Endothelial cell of umbilical vein (primary cell): Measurements from ENCODE around the gene PHTF1. TPM values are rescaled to one million over a fixed set of nuclear protein-coding genes. Genes with fewer than 3 reads are reported as not detected.

Experiments used
- BruUV-seq: library from RNA; stranded (reverse); fragments of 400-500 nt; replicated peaks from 2 replicates; lab custom pipeline; 2021; lab: Mats Ljungman, UMichigan
- CTCF ChIA-PET: fragments of 300-600, 350-600 bp; sonication (Branson Sonifier 250); formaldehyde crosslinking; loops from one replicate; lab custom pipeline; 2021; ENCODE audit warnings: antibody characterized with exemption, inconsistent platforms; lab: Charles Lee
- POLR2A ChIA-PET: fragments of 300-600, 350-600 bp; sonication (Branson Sonifier 250); formaldehyde crosslinking; loops from one replicate; lab custom pipeline; 2021; ENCODE audit warnings: antibody characterized with exemption, inconsistent platforms; lab: Charles Lee
- DNase-seq: peaks from one replicate; pipeline ENCODE4 v3.0.0-alpha.2; 2011; ENCODE audit warnings: low read depth, low spot score
- FAIRE-seq: peaks from 2 replicates; lab custom pipeline; 2011; peaks lifted over from hg19 to GRCh38; lab: Jason Lieb, UNC
- H2AFZ ChIP-seq: 2 replicates; pipeline ENCODE4 v1.6.0; 2012; ENCODE audit warnings: low read depth, low read length, control low read depth, inconsistent platforms
- H3K27ac ChIP-seq: 2 replicates; pipeline ENCODE4 v1.5.1; 2011; ENCODE audit warnings: low read depth, mild to moderate bottlenecking, control low read depth, low read length, moderate library complexity; ENCODE audit not compliant: insufficient read depth
- H3K27me3 ChIP-seq, 2 experiments: 2 replicates each; pipeline versions ENCODE4 v1.6.0 to v1.6.1; 2011; ENCODE audit warnings: low read length in 2 of 2, mixed read lengths in 1 of 2; ENCODE audit not compliant: control insufficient read depth in 2 of 2, insufficient read depth in 2 of 2
- H3K36me3 ChIP-seq, 2 experiments: 2 replicates in 1 of 2; 3 replicates in 1 of 2; pipeline ENCODE4 v1.5.1; 2011; ENCODE audit warnings: low read length in 2 of 2, mild to moderate bottlenecking in 1 of 2, moderate library complexity in 1 of 2; ENCODE audit not compliant: control insufficient read depth in 2 of 2, insufficient read depth in 2 of 2; ENCODE audit errors: extremely low read depth in 1 of 2
- H3K4me1 ChIP-seq: 3 replicates; pipeline ENCODE4 v1.5.1; 2011; ENCODE audit warnings: mild to moderate bottlenecking, low read length; ENCODE audit not compliant: control insufficient read depth, insufficient read depth; ENCODE audit errors: extremely low read depth
- H3K4me2 ChIP-seq: 2 replicates; pipeline ENCODE4 v1.6.1; 2011; ENCODE audit warnings: low read length, control low read depth, mixed read lengths; ENCODE audit not compliant: insufficient read depth
- H3K4me3 ChIP-seq, 3 experiments: fragments of 200-600 bp in 1 of 3; sonication (generic), shearing (Covaris generic) in 1 of 3; replicated peaks in 1 of 3; 2 replicates each; pipeline ENCODE4 v1.5.1; 2011 to 2016; ENCODE audit warnings: control low read depth in 3 of 3, low read length in 3 of 3, mild to moderate bottlenecking in 2 of 3, inconsistent platforms in 1 of 3, low read depth in 1 of 3, moderate library complexity in 1 of 3; ENCODE audit not compliant: insufficient read depth in 1 of 3
- H3K79me2 ChIP-seq: 2 replicates; pipeline ENCODE4 v1.6.0; 2012; ENCODE audit warnings: low read length, inconsistent platforms; ENCODE audit not compliant: control insufficient read depth, insufficient read depth
- H3K9ac ChIP-seq: replicated peaks from 2 replicates; pipeline ENCODE3; 2011; ENCODE audit warnings: low read length, control low read depth; ENCODE audit not compliant: insufficient read depth; ENCODE audit errors: extremely low read depth
- H3K9me1 ChIP-seq: replicated peaks from 3 replicates; pipeline ENCODE4 v1.6.0; 2011; ENCODE audit warnings: mild to moderate bottlenecking, low read length; ENCODE audit not compliant: control insufficient read depth, insufficient read depth; ENCODE audit errors: extremely low read depth
- H3K9me3 ChIP-seq: replicated peaks from 2 replicates; pipeline ENCODE4 v1.5.1; 2012; ENCODE audit warnings: low read length, inconsistent platforms; ENCODE audit not compliant: control insufficient read depth, insufficient read depth
- H4K20me1 ChIP-seq: replicated peaks from 2 replicates; pipeline ENCODE3; 2011; ENCODE audit warnings: mild to moderate bottlenecking, low read length; ENCODE audit not compliant: control insufficient read depth, insufficient read depth; ENCODE audit errors: extremely low read depth
- EZH2 ChIP-seq: IDR thresholded peaks from 2 replicates; pipeline ENCODE4 v1.6.1; 2012; ENCODE audit warnings: borderline replicate concordance, low read depth, mild to moderate bottlenecking, moderate library complexity, low read length, inconsistent platforms; ENCODE audit not compliant: severe bottlenecking
- FOS ChIP-seq: IDR thresholded peaks from 2 replicates; pipeline ENCODE4 v1.6.1; 2011; ENCODE audit warnings: mild to moderate bottlenecking, low read length, moderate library complexity, borderline replicate concordance; ENCODE audit not compliant: insufficient read depth
- GATA2 ChIP-seq: IDR thresholded peaks from 2 replicates; pipeline ENCODE4 v1.7.0; 2011; ENCODE audit warnings: low read depth, mild to moderate bottlenecking, moderate library complexity, mixed read lengths, low read length; ENCODE audit not compliant: insufficient read length, insufficient read depth
- JUN ChIP-seq: IDR thresholded peaks from 2 replicates; pipeline ENCODE4 v1.6.1; 2011; ENCODE audit warnings: borderline replicate concordance, low read depth; ENCODE audit not compliant: insufficient read length, insufficient read depth
- MAX ChIP-seq: IDR thresholded peaks from 2 replicates; pipeline ENCODE4 v1.6.1; 2011; ENCODE audit not compliant: insufficient read depth, insufficient read length
- MYC ChIP-seq: IDR thresholded peaks from one replicate; pipeline ENCODE4 v1.6.1; 2011; ENCODE audit warnings: mild to moderate bottlenecking, low read depth, low read length
- POLR2A ChIP-seq: IDR thresholded peaks from 2 replicates; pipeline ENCODE4 v1.6.1; 2012; ENCODE audit warnings: low read depth, mild to moderate bottlenecking, control low read depth, low read length
- POLR2AphosphoS5 ChIP-seq: IDR thresholded peaks from 2 replicates; pipeline ENCODE4 v1.6.1; 2012; ENCODE audit warnings: low read depth, mild to moderate bottlenecking, control low read depth, low read length, moderate library complexity; ENCODE audit not compliant: insufficient read depth
- dilution Hi-C: fragments of 300-500 bp; cut with MboI; formaldehyde crosslinking; loops from one replicate; pipeline ENCODE4 v1.15.0; 2019; ENCODE audit warnings: low sequenced_read_pairs; ENCODE audit not compliant: extremely low pct_ligation_motif_present
- intact Hi-C: fragments of 100-400 bp; cut with micrococcal nuclease; formaldehyde crosslinking; loops from one replicate; pipeline ENCODE4 v1.10.0; 2022
- polyA plus RNA-seq, 4 experiments: library from polyadenylated mRNA; depleted of rRNA in 3 of 4; stranded (reverse) in 3 of 4; unstranded in 1 of 4; fragments of >200 nt; gene quantifications; 2 replicates each; pipeline versions ENCODE4 v1.2.1 to v1.2.3, GENCODE V29; 2011 to 2012; ENCODE audit warnings: missing spikeins in 1 of 4
- total RNA-seq: library from RNA; stranded (reverse); gene quantifications from 2 replicates; pipeline ENCODE4 v1.2.3, GENCODE V29; 2021
- TF ChIP-seq, protein P1 (sequence below), 2 donors: IDR thresholded peaks; 1 replicate in 1 of 2; 2 replicates in 1 of 2; pipeline ENCODE4 v1.5.1; 2011; ENCODE audit warnings: low read length in 2 of 2, mild to moderate bottlenecking in 2 of 2, moderate library complexity in 2 of 2, control low read depth in 1 of 2, inconsistent platforms in 1 of 2, low read depth in 1 of 2; ENCODE audit not compliant: insufficient read depth in 1 of 2; ENCODE audit errors: extremely low read depth in 1 of 2

Gene PHTF1
- total and polyA plus RNA-seq, 2 donors (not counting 3 experiments of a cell fraction or from before 2014, with no cell fraction given): 26.3 to 62.6 TPM

DNA sequence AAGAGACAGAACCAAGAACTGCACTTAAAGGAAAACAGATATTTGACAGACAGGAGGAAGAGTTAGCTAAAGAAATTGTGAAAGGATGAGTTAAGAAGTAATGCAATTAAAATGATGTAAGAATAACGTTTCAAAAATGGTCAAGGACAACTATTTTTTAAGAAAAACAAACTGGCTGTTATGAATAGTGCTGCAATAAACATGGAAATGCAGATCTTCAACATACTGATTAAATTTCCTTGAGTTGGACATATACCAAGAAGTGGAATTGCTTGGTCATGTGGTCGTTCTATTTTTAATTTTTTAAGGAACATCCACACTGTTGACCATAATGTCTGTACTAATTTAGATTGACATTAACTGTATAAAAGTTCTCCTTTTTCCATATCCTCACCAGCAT is 23.1 kb upstream of the PHTF1 start:
- Histone ChIP-seq H3K79me2 (peaks cover 69% of the 10 kb centered on the region), H3K4me2 (no peak overlapping the region), H3K36me3 (no peaks in the 10 kb centered on the region), H3K27me3 (no peaks in the 10 kb centered on the region), H3K9ac (no peak overlapping the region), H3K9me1 (no peaks in the 10 kb centered on the region), H3K9me3 (no peaks in the 10 kb centered on the region), H3K27ac (no peak overlapping the region), H3K4me3 (no peak overlapping the region), H3K4me1 (peaks cover 7% of the 10 kb centered on the region), H2AFZ (no peak overlapping the region), H4K20me1 (peaks cover 2% of the 10 kb centered on the region)
- FAIRE-seq (no peak), DNase-seq (no peak)
- dilution Hi-C loops: no loop called here
- ChIA-PET POLR2A (no interaction called here), CTCF (no interaction called here)
- BruUV-seq: no TSS peak
- TF ChIP-seq JUN: no peak
- no peak for TF ChIP-seq FOS
- TF ChIP-seq, protein P1, sequence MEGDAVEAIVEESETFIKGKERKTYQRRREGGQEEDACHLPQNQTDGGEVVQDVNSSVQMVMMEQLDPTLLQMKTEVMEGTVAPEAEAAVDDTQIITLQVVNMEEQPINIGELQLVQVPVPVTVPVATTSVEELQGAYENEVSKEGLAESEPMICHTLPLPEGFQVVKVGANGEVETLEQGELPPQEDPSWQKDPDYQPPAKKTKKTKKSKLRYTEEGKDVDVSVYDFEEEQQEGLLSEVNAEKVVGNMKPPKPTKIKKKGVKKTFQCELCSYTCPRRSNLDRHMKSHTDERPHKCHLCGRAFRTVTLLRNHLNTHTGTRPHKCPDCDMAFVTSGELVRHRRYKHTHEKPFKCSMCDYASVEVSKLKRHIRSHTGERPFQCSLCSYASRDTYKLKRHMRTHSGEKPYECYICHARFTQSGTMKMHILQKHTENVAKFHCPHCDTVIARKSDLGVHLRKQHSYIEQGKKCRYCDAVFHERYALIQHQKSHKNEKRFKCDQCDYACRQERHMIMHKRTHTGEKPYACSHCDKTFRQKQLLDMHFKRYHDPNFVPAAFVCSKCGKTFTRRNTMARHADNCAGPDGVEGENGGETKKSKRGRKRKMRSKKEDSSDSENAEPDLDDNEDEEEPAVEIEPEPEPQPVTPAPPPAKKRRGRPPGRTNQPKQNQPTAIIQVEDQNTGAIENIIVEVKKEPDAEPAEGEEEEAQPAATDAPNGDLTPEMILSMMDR (IDR thresholded peaks at IDR 0.05; ENCODE audit: extremely low read depth in 1 of 2, insufficient read depth in 1 of 2, low read depth in 1 of 2, low read length in 2 of 2): no peak
- TF ChIP-seq MAX: no peak
- TF ChIP-seq EZH2: no peak
- TF ChIP-seq POLR2AphosphoS5: no peak
- TF ChIP-seq POLR2A: no peak
- no peak for TF ChIP-seq MYC
- TF ChIP-seq GATA2: no peak
- intact Hi-C loops: no loop called here
